WTC11 (cell line): ENCODE data around the gene HS3ST3A1.

ENCODE experiments used
- ATF3 ChIP-seq: sonication (generic); formaldehyde crosslinking; conservative IDR thresholded peaks from 2 replicates; pipeline ENCODE4 v1.8.1; 2022; ENCODE audit warnings: mild to moderate bottlenecking, missing genetic modification reagents
- ATF6 ChIP-seq: sonication (generic); formaldehyde crosslinking; IDR thresholded peaks from 2 replicates; pipeline ENCODE4 v1.8.1; 2023; ENCODE audit warnings: mild to moderate bottlenecking, missing genetic modification reagents
- CBFB ChIP-seq: sonication (generic); formaldehyde crosslinking; IDR thresholded peaks from 2 replicates; pipeline ENCODE4 v1.8.1; 2022; ENCODE audit warnings: mild to moderate bottlenecking, low read depth, missing genetic modification reagents
- ESRRA ChIP-seq: sonication (generic); formaldehyde crosslinking; IDR thresholded peaks from 2 replicates; pipeline ENCODE4 v1.8.1; 2022; ENCODE audit warnings: mild to moderate bottlenecking, missing genetic modification reagents, borderline replicate concordance
- KAT7 ChIP-seq: sonication (generic); formaldehyde crosslinking; IDR thresholded peaks from 2 replicates; pipeline ENCODE4 v1.8.1; 2023; ENCODE audit warnings: missing genetic modification reagents, mild to moderate bottlenecking, borderline replicate concordance
- MAX ChIP-seq: sonication (generic); formaldehyde crosslinking; IDR thresholded peaks from 2 replicates; pipeline ENCODE4 v1.8.0; 2022; ENCODE audit warnings: mild to moderate bottlenecking, missing genetic modification reagents
- NFE2L1 ChIP-seq: sonication (generic); formaldehyde crosslinking; IDR thresholded peaks from 2 replicates; pipeline ENCODE4 v1.8.1; 2023; ENCODE audit warnings: missing genetic modification reagents
- NFYB ChIP-seq: sonication (generic); formaldehyde crosslinking; conservative IDR thresholded peaks from 2 replicates; pipeline ENCODE4 v1.8.0; 2022; ENCODE audit warnings: low read depth, missing genetic modification reagents
- SP1 ChIP-seq: sonication (generic); formaldehyde crosslinking; conservative IDR thresholded peaks from 2 replicates; pipeline ENCODE4 v1.8.1; 2022; ENCODE audit warnings: missing genetic modification reagents
- TP53 ChIP-seq: sonication (generic); formaldehyde crosslinking; IDR thresholded peaks from 2 replicates; pipeline ENCODE4 v1.8.1; 2023; ENCODE audit warnings: mild to moderate bottlenecking, missing genetic modification reagents
- ZBTB43 ChIP-seq: sonication (generic); formaldehyde crosslinking; IDR thresholded peaks from 2 replicates; pipeline ENCODE4 v1.8.1; 2023; ENCODE audit warnings: mild to moderate bottlenecking, missing genetic modification reagents
- TF ChIP-seq, protein P1 (sequence below): fragments of 200-600 bp; IDR thresholded peaks from 2 replicates; pipeline ENCODE4 v1.8.0; 2022; ENCODE audit warnings: antibody characterized with exemption
- TF ChIP-seq, protein P2 (sequence below): sonication (generic); formaldehyde crosslinking; IDR thresholded peaks from 2 replicates; pipeline ENCODE4 v1.8.0; 2023; ENCODE audit warnings: missing genetic modification reagents

- no peak for TF ChIP-seq TP53 (CRISPR knock-in tag)
- no peak for TF ChIP-seq ZBTB43 (CRISPR knock-in tag)
- TF ChIP-seq, protein P1, sequence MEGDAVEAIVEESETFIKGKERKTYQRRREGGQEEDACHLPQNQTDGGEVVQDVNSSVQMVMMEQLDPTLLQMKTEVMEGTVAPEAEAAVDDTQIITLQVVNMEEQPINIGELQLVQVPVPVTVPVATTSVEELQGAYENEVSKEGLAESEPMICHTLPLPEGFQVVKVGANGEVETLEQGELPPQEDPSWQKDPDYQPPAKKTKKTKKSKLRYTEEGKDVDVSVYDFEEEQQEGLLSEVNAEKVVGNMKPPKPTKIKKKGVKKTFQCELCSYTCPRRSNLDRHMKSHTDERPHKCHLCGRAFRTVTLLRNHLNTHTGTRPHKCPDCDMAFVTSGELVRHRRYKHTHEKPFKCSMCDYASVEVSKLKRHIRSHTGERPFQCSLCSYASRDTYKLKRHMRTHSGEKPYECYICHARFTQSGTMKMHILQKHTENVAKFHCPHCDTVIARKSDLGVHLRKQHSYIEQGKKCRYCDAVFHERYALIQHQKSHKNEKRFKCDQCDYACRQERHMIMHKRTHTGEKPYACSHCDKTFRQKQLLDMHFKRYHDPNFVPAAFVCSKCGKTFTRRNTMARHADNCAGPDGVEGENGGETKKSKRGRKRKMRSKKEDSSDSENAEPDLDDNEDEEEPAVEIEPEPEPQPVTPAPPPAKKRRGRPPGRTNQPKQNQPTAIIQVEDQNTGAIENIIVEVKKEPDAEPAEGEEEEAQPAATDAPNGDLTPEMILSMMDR: no peak
- no peak for TF ChIP-seq ATF3 (CRISPR knock-in tag)
- no peak for TF ChIP-seq NFYB
- TF ChIP-seq, protein P2, sequence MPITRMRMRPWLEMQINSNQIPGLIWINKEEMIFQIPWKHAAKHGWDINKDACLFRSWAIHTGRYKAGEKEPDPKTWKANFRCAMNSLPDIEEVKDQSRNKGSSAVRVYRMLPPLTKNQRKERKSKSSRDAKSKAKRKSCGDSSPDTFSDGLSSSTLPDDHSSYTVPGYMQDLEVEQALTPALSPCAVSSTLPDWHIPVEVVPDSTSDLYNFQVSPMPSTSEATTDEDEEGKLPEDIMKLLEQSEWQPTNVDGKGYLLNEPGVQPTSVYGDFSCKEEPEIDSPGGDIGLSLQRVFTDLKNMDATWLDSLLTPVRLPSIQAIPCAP (CRISPR knock-in tag): no peak
- TF ChIP-seq KAT7 (CRISPR knock-in tag): no peak
- TF ChIP-seq ATF6 (CRISPR knock-in tag): no peak
- TF ChIP-seq SP1 (CRISPR knock-in tag): no peak
- TF ChIP-seq ESRRA (CRISPR knock-in tag): no peak
- TF ChIP-seq NFE2L1 (CRISPR knock-in tag): no peak
- no peak for TF ChIP-seq CBFB (CRISPR knock-in tag)
- no peak for TF ChIP-seq MAX (CRISPR knock-in tag)
Observed at GRCh38 chr17:13490906-13491482, 110.7 kb downstream of the HS3ST3A1 start.
